Measurements from ENCODE around the gene KATNBL1. TPM values are rescaled to one million over a fixed set of nuclear protein-coding genes. Genes with fewer than 3 reads are reported as not detected.

Gene KATNBL1
- polyA plus RNA-seq, 1 of the 3 experiments (the other 2 are of a cell fraction): 13.8 TPM

DNA sequence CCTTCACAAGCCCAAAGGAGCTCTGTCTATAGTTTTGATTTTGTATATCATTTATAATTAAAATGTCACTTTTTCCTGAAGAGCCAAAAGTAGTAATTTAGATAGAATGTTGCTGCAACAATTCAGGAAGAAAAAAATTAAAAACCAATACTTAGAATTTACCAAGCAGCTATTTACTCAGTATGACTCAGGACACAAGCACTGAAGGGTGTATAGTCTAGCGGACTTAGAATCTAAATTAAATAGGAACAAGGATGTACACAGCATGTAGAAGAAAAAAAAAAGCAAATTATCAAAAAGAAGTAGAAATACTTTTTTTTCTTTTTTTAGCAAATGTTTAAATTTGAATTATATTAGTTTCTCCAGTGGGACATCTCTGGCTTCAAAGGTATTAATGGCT, 76.4 kb downstream of the KATNBL1 start:
- Histone ChIP-seq H3K79me2 (ENCODE audit: insufficient read depth) (no peaks in the 10 kb centered on the region), H3K9me3 (no peaks in the 10 kb centered on the region), H3K27me3 (ENCODE audit: insufficient read depth) (no peaks in the 10 kb centered on the region), H3K9ac (no peak overlapping the region), H3K4me2 (no peak overlapping the region), H3F3A (replicated peaks; ENCODE audit: insufficient read depth) (peaks cover 7% of the 10 kb centered on the region), H4K20me1 (ENCODE audit: insufficient read depth) (no peaks in the 10 kb centered on the region), H3K9me2 (no peaks in the 10 kb centered on the region), H2AFZ (ENCODE audit: low read depth) (no peak overlapping the region), H3K36me3 (replicated peaks in 1 of 2; ENCODE audit: control insufficient read depth in 1 of 2, insufficient read depth in 2 of 2, low read length in 1 of 2) (peaks cover 0 to 31% of the 10 kb centered on the region in 2 experiments), H3K27ac (ENCODE audit: low read depth in 2 of 2, low read length in 1 of 2) (no peak overlapping the region), H3K4me3 (ENCODE audit: low read depth in 2 of 2, low read length in 1 of 2) (no peak overlapping the region), H3K4me1 (ENCODE audit: control insufficient read depth in 1 of 2, insufficient read depth in 2 of 2, low read depth in 1 of 2, low read length in 1 of 2) (no peaks in the 10 kb centered on the region)
- no peak for DNase-seq
- WGBS (ENCODE audit: low lambda C conversion rate): 76% methylated on average over 1 of the region's 1 CpG
- CTCF ChIA-PET: interaction anchor here (0.6 to 1.5 kb wide), 3 partner anchors 78 to 454 kb away, joined by 3 to 4 read pairs (median 3); no protein-coding TSS in a partner anchor
- POLR2A ChIA-PET: no interaction called here
- TF ChIP-seq NFIC (IDR thresholded peaks at IDR 0.05; ENCODE audit: borderline replicate concordance) (no peak), JUND (IDR thresholded peaks at IDR 0.05) (no peak), FOXJ3 (CRISPR knock-in tag; IDR thresholded peaks at IDR 0.05) (no peak), TCF12 (IDR thresholded peaks at IDR 0.05) (no peak), MAX (IDR thresholded peaks at IDR 0.05; ENCODE audit: low read depth) (no peak), RFX5 (IDR thresholded peaks at IDR 0.05; ENCODE audit: low read length) (no peak), EP300 (IDR thresholded peaks at IDR 0.05; ENCODE audit: borderline replicate concordance in 1 of 2, low read depth in 1 of 2, low read length in 1 of 2) (no peak), YY1 (IDR thresholded peaks at IDR 0.05; ENCODE audit: low read depth) (no peak), USF1 (IDR thresholded peaks at IDR 0.05; ENCODE audit: borderline replicate concordance, low read depth) (no peak), REST (IDR thresholded peaks at IDR 0.05; ENCODE audit: low read depth, low read length) (no peak), MEF2A (IDR thresholded peaks at IDR 0.05; ENCODE audit: borderline replicate concordance, low read depth) (no peak), TEAD4 (IDR thresholded peaks at IDR 0.05; ENCODE audit: borderline replicate concordance, insufficient read depth) (no peak), GATA2 (CRISPR knock-in tag; IDR thresholded peaks at IDR 0.05) (no peak), GABPA (IDR thresholded peaks at IDR 0.05; ENCODE audit: low read depth) (no peak)
- TF ChIP-seq, protein P1, sequence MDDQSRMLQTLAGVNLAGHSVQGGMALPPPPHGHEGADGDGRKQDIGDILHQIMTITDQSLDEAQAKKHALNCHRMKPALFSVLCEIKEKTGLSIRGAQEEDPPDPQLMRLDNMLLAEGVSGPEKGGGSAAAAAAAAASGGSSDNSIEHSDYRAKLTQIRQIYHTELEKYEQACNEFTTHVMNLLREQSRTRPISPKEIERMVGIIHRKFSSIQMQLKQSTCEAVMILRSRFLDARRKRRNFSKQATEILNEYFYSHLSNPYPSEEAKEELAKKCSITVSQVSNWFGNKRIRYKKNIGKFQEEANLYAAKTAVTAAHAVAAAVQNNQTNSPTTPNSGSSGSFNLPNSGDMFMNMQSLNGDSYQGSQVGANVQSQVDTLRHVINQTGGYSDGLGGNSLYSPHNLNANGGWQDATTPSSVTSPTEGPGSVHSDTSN (IDR thresholded peaks at IDR 0.05): no peak
- TF ChIP-seq, protein P2, sequence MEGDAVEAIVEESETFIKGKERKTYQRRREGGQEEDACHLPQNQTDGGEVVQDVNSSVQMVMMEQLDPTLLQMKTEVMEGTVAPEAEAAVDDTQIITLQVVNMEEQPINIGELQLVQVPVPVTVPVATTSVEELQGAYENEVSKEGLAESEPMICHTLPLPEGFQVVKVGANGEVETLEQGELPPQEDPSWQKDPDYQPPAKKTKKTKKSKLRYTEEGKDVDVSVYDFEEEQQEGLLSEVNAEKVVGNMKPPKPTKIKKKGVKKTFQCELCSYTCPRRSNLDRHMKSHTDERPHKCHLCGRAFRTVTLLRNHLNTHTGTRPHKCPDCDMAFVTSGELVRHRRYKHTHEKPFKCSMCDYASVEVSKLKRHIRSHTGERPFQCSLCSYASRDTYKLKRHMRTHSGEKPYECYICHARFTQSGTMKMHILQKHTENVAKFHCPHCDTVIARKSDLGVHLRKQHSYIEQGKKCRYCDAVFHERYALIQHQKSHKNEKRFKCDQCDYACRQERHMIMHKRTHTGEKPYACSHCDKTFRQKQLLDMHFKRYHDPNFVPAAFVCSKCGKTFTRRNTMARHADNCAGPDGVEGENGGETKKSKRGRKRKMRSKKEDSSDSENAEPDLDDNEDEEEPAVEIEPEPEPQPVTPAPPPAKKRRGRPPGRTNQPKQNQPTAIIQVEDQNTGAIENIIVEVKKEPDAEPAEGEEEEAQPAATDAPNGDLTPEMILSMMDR (IDR thresholded peaks at IDR 0.05): no peak
- TF ChIP-seq, protein P3, sequence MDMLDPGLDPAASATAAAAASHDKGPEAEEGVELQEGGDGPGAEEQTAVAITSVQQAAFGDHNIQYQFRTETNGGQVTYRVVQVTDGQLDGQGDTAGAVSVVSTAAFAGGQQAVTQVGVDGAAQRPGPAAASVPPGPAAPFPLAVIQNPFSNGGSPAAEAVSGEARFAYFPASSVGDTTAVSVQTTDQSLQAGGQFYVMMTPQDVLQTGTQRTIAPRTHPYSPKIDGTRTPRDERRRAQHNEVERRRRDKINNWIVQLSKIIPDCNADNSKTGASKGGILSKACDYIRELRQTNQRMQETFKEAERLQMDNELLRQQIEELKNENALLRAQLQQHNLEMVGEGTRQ (IDR thresholded peaks at IDR 0.05; ENCODE audit: borderline replicate concordance, low read depth, low read length): no peak
- TF ChIP-seq, protein P4, sequence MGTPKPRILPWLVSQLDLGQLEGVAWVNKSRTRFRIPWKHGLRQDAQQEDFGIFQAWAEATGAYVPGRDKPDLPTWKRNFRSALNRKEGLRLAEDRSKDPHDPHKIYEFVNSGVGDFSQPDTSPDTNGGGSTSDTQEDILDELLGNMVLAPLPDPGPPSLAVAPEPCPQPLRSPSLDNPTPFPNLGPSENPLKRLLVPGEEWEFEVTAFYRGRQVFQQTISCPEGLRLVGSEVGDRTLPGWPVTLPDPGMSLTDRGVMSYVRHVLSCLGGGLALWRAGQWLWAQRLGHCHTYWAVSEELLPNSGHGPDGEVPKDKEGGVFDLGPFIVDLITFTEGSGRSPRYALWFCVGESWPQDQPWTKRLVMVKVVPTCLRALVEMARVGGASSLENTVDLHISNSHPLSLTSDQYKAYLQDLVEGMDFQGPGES (IDR thresholded peaks at IDR 0.05; ENCODE audit: low read depth, low read length): no peak
